ENCODE results near the gene PPIL4.

DNA sequence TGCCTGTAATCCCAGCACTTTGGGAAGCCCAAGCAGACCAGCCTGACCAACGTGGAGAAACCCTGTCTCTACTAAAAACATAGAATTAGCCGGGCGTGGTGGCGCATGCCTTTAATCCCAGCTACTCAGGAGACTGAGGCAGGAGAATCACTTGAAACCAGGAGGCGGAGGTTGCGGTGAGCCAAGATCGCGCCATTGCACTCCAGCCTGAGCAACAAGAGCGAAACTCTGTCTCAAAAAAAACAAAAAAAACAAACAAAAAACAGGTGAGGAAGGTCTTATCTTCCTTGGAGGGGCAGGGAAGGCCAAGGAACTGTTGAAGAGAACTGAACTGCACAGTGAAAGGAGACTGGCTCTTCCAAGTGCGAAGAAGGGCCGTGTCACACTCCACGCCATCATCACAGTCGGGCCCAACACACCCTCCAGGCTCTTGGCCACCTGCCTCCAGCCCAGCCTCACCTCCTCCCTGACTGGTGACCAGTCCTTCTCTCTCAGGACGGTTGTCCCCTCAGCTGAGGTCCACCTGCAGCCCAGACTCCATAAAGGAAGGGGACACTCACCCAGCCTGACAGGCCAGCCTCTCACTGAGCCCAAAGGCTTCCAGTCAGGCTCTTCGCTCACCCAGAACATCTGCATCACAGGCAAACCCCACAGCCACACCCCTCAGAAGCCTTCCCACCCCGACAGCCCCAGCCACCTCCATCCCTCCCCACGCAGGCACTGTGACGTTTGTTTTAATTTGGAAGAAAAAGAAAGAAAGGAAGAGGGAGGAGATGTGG, 65.2 kb downstream of the PPIL4 start:
- TF ChIP-seq CTCF (IDR thresholded peaks at IDR 0.05) (no peak), EZH2 (IDR thresholded peaks at IDR 0.05; ENCODE audit: borderline replicate concordance, insufficient read depth, low read depth, low read length, poor library complexity, severe bottlenecking) (no peak)

Measured in B cell (primary cell).